Fibroblast of peridontal ligament (primary cell): ENCODE measurements around the gene CCDC141.
"Not testable (repeated sequence)": the region's sequence is repeated elsewhere in the genome, so short reads cannot be mapped to it uniquely, and the experiment has no call there.

Experiments
- DNase-seq: peaks from one replicate; pipeline ENCODE4 v3.0.0-alpha.2; 2010; ENCODE audit errors: extremely low read depth

The CCDC141 gene, protein sequence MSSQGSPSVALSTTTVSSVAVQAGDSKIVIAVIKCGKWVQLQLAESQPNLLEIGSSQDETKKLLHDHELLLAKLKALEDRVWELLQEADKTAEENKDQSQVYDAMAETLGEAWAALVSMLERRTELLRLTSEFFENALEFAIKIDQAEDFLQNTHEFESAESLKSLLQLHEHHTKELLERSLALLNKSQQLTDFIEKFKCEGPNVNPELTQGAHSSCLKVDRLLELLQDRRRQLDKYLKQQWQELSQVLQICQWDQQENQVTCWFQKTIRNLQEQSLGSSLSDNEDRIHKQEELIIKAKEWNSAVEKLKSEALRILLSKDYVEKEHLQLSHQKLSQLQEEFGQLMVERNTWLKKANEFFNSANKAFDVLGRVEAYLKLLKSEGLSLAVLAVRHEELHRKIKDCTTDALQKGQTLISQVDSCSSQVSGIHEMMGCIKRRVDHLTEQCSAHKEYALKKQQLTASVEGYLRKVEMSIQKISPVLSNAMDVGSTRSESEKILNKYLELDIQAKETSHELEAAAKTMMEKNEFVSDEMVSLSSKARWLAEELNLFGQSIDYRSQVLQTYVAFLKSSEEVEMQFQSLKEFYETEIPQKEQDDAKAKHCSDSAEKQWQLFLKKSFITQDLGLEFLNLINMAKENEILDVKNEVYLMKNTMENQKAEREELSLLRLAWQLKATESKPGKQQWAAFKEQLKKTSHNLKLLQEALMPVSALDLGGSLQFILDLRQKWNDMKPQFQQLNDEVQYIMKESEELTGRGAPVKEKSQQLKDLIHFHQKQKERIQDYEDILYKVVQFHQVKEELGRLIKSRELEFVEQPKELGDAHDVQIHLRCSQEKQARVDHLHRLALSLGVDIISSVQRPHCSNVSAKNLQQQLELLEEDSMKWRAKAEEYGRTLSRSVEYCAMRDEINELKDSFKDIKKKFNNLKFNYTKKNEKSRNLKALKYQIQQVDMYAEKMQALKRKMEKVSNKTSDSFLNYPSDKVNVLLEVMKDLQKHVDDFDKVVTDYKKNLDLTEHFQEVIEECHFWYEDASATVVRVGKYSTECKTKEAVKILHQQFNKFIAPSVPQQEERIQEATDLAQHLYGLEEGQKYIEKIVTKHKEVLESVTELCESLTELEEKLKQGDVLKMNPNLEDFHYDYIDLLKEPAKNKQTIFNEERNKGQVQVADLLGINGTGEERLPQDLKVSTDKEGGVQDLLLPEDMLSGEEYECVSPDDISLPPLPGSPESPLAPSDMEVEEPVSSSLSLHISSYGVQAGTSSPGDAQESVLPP (N-terminal part only)

DNA sequence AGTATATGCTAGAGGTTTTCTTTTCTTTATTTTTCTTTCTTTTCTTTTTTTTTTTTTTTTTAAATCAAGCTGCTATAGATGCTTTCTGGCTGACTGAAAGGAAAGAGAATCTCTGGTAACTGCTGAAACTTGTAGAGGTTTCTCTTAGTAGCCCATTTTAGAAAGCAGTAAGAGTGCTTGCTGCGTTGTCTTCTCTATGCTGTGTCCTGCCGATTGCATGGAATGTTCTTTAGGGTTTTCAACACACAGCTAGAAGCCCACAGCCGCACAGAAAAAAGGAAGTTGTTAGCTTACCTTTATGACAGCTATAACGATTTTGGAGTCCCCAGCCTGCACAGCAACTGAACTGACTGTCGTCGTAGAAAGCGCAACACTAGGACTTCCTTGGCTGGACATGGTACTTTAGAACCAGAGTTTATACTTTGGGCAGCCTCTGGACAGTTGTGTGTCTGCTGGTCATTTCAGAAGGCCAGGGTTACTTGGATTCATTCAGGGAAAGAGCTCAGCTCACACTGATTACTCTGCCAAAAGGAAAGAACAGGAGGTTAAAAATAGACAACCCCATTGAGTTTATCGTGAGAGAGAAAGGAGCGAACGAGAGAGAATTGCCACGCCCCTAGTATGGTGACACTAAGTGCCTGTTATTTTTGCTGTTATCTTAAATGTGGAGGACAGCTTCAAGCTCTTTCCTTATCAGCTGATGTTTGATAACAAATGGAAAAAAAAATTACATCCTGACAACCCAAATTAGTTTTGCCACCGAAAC lies at the start of gene CCDC141:
Gene CCDC141 (minus strand): TSS at position 592 of the 766 bp plus-strand sequence. CDS start 196 bp downstream, at position 396.
- DNase-seq: no peak

DNA sequence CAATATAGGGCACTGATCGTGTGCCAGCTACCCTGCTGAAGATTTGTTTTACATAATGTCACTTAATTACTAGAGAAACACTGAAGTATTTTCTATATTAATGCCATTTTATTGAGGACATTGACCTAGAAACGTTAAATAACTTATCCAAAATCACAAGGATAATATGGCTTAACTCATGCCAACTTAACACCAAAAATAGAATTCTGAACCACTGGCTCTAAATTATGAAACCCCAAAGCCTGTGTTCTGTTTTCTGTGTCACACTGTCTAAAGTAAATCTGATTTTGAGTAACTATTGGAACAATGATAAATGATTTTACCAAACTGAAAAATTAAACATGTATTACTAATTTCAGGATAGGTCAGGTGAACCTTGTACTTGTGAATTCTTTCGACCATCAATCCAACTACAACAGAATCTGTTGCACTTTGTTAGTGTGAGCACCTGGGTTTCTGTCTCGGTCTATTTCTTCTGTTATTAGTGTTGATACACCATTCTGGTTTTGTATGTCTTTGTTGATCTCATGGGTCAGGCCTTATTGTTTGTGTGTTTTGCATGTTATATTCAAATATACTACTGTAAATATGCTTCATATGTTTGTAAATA lies 48.2 kb upstream of the CCDC141 start:
- DNase-seq: no peak

DNA sequence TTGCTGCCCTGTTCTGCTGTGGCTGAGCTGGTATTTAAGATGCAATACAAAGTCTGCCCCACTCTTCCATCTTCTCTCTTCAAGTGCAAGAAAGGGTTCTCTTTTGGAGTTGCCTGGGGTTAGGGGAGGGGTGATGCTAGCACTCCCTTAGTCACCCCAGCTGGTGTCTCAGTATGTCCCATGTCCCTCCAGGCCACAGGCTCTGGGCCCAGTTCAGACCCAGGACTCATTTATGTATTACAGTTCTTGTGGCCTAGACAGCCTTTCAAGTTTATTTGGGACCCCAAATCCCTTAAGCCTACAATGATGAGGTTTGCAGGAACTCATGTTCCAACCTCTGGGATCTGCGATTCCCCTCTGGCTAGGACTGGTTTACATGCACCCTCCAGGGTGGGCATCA lies 47.2 kb upstream of the CCDC141 start:
- DNase-seq: no peak

DNA sequence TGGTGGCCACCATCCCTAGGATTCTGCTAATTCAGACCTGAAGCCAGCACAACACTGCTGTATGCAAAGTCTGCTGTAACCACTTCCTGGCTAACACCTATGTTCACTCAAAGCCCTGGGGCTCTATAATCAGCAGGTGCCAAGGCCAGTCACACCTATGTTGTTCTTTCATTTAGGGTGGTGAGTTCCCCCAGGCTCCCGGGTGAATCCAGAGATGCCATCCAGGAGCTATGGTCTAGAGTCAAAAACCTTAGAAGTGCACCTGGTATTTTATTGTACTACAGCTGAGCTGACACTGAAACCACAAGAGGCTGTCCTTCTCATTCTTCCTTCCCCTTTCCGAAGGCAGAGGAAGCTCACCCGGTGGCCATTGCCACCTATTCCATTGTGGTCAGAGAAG lies 46.2 kb upstream of the CCDC141 start:
- DNase-seq: no peak

DNA sequence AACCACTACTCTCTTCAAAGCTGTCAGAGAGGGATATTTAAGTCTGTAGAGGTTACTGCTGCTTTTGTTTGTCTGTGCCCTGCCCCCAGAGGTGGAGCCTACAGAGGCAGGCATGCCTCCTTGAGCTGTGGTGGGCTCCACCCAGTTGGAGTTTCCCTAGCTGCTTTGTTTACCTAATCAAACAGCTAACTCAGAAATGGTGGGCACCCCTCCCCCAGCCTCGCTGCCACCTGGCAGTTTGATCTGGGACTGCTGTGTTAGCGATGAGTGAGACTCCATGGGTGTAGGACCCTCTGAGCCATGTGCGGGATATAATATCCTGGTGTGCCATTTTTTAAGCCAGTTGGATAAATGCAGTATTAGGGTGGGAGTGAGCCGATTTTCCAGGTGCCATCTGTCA lies 43.0 kb upstream of the CCDC141 start:
- DNase-seq: not testable (repeated sequence)

DNA sequence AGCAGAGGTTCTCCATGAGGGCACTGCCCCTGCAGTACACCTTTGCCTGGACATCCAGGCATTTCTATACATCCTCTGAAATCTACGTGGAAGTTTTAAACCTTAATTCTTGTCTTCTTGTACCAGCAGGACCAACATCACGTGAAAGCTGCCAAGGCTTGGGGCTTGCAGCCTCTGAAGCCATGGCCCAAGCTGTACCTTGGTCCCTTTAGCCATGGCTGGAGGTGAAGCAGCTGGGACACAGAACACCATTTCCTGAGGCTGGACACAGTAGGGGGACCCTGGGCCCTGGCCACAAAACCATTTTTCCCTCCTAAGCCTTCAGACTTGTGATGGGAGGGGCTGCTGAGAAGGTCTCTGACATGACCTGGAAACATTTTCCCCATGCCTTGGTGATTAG lies 32.8 kb upstream of the CCDC141 start:
- DNase-seq: no peak

DNA sequence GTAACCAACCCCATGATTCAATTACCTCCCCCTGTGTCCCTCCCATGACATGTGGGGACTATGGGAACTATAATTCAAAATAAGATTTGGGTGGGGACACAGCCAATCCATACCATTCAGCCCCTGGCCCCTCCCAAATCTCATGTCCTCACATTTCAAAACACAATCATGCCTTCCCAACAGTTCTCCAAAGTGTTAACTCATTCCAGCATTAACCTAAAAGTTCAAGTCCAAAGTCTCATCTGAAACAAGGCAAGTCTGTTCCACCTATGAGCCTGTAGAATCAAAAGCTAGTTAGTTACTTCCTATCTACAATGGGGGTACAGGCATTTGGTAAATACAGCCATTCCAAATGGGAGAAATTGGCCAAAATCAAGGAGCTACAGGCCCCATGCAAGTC lies 32.0 kb upstream of the CCDC141 start:
- DNase-seq: no peak

DNA sequence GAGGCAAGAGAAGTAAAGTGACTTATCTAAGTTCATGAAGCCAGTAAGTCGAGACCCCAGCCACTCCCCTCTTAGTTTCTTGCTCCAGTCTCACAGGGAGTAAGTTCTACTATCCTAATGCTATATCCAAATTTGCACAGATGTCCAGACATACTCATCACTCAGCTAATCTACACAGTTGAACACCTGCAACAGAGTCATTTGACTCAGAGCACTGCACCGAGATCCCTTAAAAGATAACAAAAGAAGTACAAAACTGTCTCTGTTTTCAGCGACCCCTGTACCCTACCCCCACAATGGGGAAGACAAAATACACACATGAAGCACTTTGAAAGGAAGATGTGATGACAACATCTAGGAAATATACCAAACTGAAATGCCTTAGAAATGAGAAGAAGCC lies 22.6 kb upstream of the CCDC141 start:
- no peak for DNase-seq

DNA sequence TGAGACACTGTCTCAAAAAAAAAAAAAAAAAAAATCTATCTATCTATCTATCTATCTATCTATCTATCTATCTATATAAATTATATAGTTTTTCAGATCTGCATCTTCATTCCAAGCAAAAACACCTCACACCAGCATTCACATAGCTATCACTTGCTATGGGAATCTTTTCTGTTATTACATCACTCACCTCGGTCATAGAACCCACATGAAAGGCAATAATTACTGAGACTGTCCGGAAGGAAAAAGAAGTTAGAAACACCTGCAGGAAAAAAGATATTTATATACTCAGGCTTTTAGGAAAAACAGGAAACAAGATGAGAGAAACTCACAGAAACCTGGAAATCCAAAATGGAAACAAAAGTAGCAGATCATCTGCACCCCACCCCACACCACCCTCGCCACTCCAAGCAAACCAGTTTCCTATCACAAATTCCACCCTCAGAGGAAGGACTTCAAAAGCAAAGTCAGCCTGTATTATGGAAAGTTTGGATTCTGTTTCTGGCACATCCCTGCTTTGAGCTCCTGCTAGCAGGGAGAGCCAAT lies 21.9 kb upstream of the CCDC141 start:
- DNase-seq: no peak

DNA sequence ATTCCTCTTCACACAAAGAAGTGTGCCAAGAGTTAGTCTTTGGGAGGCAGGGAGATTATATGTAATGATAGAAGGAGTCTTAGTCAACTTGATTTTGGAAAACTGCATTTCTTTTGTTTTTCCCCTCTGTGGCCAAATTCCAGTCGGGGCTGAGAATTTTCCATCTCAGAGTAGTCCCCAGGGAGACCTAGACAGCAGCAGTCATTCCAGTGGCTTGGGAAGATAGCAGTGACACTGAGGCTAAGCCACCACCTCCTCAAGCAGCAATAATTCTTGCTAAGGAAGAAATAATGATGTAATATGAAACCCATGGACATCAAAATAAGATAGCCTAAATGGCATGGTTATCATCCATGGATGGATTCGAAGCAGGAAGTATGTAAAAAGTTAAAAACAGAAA lies 21.0 kb upstream of the CCDC141 start:
- no peak for DNase-seq

DNA sequence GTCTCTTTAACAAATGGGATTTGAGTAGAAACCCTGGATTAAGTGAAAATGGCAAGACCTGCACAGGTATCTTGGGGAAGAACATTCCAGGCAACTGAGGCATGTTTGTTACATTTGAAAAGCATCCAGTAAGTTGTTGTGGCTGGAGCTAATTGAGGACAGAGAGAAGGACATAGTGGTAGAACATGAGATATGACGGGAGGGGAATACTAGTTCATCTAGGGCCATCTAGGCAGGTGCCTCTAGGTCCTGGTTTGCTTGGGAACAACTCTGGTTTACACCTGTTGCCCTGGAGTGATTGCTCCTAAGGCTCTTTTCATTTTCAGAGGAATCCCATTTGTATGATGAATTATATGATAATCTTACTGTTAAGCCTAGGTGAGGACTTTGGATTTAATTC lies 19.7 kb upstream of the CCDC141 start:
- no peak for DNase-seq

DNA sequence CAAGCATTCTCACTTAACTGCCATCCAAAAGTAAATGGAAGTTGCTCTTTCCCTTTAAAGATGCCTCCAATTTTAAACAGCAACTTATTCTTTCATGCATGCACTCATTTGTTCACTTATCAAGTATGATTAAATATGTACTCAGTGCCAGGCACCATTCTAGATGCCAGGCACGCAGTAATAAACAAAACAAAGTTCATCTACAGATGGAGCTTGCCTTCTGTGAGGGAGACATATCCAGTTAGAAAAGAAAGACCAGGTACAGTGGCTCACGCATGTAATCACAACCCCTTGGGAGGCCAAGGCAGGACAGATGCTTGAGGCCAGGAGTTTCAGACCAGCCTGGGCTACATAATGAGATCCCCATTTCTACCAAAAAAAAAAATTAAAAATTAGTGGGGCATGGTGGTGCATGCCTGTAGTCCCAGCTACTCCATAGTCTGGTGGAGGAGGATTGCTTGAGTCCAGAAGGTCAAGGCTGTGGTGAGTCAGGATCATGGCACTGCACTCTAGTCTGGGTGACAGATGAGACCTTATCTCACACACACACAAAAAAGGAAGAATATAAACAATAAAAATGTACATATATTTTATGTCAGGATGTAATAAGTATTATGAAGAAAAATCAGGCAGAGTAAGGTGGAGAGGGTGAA lies 19.2 kb upstream of the CCDC141 start:
- no peak for DNase-seq

DNA sequence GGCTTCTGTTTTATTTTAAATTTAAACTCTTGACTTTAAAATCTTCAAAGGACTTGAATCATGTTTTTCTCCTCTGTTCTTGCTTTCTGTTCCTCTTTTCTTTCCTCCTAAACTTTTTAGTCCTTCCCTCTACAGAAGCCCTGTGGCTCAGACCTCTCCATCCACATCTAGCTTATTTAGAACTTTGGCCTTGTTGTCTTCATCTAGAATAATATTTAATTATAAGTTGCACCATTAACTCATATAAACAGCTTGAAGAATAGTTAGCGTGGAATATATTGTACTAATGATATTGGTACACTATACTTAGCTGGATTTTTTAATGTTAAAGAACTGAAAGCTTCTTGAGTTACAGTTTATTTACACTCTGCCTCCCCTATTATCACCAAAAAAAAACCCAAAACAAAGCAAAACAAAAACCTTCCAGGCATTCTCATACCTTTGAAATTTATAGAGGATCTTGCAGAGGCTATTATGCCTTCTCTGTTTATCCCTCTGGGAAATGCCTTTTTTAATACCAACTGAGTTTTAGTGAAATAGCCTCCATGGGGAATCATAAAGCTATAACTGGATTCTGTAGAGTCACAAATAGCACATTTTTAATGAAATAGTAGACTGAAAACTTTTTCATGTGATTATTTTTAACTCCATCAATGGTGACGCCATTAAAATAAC lies 9.2 kb upstream of the CCDC141 start:
- no peak for DNase-seq

DNA sequence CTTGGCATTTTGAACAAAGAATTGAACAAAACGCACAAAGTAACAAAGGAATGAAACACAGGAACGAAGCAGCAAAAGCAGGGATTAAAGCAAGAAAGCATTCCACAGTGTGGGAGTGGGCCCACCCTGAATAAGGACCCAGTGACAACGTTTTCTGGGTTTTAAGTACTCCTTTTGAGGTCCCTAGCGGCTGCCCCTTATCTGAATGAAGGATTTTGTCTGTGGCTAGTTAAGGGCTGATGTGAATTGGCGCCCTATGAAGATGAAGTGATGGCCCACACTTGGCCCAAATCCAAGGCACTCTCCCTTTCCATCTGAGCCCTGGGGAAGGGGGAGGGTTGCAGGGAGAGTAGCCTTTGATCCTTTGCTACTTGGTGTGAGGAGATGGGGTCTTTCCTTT lies 7.8 kb upstream of the CCDC141 start:
- no peak for DNase-seq

DNA sequence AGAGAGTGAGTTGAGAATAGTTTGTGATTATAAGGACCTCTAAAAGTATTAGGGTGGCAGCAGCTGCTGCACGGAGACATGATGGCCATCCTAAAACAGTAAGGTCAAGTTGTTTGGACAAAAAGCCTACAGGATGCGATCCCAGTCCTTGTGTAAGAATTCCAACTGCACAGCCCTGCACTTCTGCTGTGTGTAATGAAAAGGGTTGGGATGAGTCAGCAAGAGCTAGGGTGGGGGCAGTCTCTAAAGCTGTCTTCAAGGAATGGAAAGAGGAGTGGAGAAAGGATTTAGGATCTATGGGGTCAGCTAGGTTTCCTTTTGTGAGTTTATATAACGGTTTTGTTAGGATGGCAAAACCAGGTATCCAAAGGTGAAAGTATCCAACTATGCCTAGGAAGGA lies 3.6 kb upstream of the CCDC141 start:
- DNase-seq: not testable (repeated sequence)

DNA sequence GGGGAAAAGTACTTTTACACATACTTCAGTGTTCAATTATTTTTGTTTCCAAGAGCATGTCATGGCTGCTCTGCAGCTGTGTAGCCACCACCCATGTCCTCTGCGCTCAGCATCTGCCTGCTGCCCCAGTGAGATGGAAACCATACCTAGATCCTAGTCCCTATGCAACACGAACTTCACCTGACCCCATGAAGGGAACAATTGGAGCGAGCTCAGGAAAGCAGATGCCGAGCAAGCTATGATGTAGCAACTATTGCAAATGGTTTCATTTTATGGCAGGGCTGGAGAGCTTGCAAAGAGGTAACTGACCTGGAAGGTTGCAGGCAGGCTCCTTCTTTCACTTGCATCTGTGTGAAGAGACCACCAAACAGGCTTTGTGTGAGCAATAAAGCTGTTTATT lies 1.3 kb upstream of the CCDC141 start:
- no peak for DNase-seq

DNA sequence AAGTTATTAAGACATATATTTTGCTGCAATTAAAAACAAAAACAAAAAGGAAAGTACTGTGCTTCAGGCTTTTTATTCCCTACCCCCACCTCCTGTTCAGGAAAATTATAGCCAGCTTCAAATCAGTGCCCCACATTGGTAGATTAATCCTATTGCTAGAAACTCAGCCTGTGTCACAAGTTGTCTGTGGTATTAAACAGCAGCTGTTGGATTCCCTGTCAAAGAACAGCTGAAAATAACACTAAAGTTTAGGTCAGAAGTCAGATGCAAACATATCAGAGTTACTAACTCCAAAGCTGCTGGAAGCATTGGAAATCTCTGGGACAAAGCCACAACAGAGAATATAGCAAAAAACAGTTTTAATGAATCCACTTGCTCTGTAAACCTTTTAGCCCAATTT lies 818 bp upstream of the CCDC141 start:
- DNase-seq: no peak

DNA sequence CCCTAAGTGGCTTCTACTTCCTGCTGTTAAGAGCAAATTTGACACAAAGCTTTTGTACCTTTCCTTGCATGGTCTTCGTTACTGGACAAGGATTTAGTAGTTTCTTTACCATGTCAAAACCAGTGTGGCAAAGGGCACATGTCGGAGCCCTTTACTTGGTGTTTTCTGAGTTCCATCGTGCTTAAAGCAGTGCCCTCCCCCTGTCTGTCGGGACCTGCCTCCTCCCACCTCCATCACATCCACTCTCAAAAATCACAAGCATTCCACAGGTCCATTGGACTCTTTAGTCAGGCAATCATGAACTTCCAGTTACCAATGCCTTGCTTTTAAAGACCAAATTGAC lies 763 bp downstream of the CCDC141 start:
- no peak for DNase-seq

DNA sequence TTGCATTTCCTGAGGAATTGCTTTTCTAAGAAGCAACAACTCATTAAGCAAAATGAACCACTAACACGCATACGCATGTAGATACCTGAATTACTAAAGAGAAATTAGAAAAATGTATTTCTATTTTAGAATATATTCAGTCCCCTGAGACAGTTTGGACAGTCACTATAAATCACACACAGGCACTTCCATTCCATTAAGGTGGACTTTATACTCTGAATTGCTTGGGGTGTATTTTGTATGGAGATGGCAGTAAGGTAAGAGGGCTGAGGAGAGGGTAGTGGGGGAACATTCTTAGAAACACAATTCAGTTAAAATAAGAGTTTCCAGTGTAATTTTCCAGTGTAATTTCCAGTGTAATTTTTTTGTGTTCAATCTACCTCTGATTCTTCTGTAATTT lies 1.8 kb downstream of the CCDC141 start:
- no peak for DNase-seq

DNA sequence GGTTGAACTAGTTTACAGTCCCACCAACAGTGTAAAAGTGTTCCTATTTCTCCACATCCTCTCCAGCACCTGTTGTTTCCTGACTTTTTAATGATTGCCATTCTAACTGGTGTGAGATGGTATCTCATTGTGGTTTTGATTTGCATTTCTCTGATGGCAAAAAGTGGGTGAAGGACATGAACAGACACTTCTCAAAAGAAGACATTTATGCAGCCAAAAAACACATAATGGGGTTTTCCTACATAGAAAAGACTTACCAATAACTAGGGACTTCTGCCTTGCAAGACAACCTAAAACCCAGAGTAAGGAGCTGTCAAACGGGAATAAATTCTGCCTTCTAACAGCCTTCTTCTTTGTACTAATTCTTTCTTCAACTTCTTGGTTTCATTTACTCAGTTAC lies 4.3 kb downstream of the CCDC141 start:
- not testable (repeated sequence) for DNase-seq
